ENCODE data around the gene EXOG.

The EXOG gene

DNA sequence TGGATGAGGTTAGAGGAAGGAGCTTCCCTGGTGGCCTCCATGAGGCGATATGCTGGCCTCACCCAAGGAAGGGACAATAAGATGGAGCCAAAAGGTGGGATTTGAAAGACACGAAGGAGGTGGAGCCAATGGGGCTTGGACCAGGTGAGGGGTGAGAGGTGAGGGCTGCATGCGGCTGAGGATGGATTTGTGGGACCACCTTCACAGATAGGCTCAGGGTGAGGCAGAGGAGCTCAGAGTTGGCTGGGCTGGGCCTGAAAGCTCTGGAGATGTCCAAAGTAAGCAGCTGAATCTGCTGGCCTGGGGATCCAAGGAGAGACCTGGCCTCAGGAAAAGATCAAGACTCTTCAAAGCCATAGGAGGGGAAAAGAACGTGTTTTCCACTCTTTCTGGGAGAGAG, 49.8 kb downstream of the EXOG start:
- no peak for DNase-seq (ENCODE audit: low read depth in 2 of 2)

DNA sequence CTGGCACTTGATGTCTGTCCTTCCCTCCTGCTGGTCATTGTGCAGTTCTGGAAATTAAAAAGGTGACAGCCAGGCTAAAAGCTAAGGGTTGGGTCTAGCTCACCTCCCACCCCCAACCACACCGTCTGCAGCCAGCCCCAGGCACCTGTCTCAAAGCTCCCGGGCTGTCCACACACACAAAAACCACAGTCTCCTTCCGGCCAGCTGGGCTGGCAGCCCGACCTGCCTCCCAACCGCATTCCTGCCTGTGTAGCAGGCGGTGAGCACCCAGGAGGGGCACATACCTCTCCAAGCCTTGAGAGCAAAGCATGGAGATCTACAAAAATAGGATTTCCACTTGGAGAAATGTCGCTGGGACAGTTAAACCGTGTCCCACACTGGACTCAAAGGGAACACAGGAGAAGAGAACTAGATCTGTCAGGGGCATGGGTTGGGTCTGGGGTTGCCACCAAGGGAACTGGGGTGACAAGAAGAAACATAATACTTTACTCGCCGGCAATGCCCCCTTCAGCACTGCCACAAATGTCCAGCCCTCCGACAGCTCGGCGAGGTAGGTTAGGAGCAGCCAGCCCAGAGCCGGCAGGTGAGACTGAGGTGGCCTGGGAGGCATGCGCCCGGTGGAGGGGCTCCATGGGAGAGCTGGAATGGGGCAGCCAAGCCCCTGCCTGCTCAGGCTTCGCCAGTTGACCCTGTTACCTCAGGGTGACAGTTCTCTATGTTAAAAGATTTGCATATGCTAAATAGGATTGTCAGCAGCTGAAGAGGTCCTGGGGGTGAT, 52.2 kb downstream of the EXOG start:
- no peak for DNase-seq (ENCODE audit: low read depth in 2 of 2)

DNA sequence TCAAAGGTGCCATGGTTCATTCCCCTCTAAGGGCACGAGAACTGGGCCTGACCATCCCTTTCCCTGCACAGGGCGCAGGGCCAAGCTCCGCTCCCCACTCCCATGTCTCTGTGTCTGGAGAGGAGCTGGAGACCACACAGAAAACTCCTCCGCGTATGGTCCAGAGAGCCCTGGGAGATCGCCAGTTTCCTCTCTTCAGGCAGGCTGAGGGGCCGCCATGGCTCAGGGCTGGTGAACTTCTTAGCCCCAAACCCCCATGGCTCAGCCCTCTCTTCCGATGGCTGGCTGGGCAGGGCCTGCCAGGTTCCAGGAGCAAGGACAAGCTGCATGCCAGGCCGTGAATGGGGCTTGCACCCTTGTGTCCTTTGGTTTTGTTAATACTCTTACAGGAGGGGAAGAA, 52.9 kb downstream of the EXOG start:
- no peak for DNase-seq (ENCODE audit: low read depth in 2 of 2)

- no peak for DNase-seq (ENCODE audit: low read depth in 2 of 2)
Measured at GRCh38 chr3:38549486-38549885, 53.3 kb downstream of the EXOG start.

DNA sequence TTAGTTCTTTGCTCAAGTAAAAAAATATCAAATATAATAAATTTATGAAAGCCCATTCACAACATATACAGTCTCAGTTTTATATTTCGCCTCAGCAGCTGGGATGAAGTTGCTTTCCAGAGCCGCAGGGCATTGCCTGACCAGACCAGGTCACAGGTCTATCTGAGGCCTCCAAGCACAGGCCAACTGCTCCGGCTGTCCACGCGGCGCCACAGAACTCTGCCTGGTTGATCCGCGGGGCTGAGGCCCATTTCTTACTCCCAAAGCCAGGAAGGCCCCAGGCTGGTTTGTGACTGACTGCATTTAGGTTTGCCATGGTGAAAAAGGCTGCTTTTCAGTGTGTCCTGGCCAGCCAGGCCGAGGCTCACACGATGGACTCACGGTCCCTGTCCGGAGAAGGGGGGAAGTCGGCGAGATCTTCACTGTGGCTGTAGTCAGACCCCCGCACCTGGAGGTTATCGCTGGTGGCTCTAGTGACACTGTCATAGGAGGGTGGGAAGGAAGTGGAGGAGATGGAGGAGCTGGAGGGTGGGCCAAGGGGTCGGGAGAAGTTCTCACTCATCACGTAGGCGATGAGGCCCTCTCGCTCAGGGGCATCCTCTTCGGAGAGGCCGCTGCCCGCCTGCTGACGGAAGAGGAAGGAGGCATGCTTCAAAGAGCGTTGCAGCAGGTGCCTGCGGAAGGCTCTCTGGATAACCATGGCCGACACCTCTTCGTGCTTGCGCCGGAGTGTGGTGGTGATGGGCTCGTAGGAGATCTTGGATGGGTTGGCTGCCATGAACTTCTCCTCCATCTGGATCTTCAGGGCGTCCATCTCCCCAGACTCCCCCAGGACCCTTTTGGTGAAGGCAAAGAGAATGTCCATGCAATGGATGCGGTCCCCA, 54.1 kb downstream of the EXOG start:
- DNase-seq (ENCODE audit: low read depth in 2 of 2) = no peak

- no peak for DNase-seq (ENCODE audit: low read depth in 2 of 2)
Measured at GRCh38 chr3:38551026-38551832, 55.1 kb downstream of the EXOG start.

GRCh38 chr3:38552364-38552763, 56.2 kb downstream of the EXOG start:
- DNase-seq (ENCODE audit: low read depth in 2 of 2) = no peak

DNA sequence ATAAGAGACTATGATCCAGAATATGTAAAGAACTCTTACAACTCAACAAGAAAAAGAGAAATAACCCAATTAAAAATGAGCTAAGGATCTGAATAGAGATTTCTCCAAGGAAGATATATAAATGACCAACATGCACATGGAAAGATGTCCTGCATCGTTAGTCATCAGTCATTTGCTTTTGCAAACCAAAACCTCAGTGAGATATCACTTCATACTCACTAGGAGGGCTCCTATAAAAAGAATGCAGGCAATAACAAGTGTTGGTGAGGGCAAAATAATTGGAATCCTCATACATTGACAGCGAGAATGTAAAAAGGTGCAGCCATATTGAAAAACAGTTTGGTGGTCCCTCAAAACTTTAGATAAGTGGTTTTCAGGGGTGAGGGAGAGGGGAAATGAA, 56.9 kb downstream of the EXOG start:
- no peak for DNase-seq (ENCODE audit: low read depth in 2 of 2)

DNA sequence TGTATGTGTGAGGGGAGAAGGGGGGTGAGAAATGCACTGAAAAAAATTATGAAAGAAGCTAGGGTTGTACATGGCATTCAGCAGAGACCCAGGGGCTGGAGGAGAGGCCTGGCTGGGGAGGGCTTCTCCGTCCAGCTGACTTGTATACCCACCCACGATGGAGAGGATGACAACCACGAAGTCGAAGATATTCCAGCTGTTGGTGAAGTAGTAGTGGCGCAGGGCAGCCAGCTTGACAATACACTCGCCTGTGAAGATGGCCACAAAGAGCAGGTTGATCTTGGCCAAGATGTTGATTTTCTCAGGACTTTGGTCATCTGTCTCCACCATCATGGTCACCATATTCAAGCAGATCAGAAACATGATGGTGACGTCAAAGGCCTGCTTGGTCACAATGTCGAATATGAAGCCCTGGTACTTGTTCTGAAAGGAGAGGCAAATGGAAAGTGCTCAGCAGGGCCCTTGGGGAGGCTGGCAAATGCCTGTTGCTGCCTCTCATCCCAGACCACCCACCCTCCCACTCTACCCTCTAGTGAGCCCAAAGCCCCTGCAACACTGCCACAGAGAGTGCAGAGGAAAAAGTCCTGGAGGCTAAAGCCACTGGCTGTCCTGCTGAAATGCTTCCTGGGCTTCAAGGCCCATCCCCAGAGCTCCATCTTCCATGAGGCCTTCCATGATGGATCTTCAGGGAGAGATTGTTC, 58.1 kb downstream of the EXOG start:
- no peak for DNase-seq (ENCODE audit: low read depth in 2 of 2)

GRCh38 chr3:38555149-38555840, 59.2 kb downstream of the EXOG start:
- no peak for DNase-seq (ENCODE audit: low read depth in 2 of 2)

GRCh38 chr3:38555926-38556325, 59.8 kb downstream of the EXOG start:
- DNase-seq (ENCODE audit: low read depth in 2 of 2) = no peak

GRCh38 chr3:38556640-38557358, 60.7 kb downstream of the EXOG start:
- DNase-seq (ENCODE audit: low read depth in 2 of 2) = no peak

DNA sequence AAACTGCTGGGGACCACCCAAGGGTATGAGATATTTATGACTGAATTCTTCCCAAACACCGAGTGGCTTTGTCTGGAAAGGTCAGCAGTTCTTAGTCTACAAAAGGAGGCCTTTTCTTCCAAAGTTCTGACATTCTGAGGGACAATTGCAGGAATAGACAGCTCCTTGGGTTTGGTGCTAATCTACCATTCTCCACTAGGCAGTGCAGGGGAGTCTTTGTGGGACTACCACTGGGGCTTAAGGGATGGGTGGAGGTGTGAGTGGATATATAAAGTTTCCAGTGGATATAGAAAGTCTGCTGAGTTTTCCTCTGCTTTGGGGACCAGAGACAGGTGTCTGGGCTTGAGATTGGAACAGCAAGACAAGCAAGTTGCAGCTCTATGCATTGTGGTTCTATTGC, 62.7 kb downstream of the EXOG start:
- DNase-seq (ENCODE audit: low read depth in 2 of 2) = no peak

DNA sequence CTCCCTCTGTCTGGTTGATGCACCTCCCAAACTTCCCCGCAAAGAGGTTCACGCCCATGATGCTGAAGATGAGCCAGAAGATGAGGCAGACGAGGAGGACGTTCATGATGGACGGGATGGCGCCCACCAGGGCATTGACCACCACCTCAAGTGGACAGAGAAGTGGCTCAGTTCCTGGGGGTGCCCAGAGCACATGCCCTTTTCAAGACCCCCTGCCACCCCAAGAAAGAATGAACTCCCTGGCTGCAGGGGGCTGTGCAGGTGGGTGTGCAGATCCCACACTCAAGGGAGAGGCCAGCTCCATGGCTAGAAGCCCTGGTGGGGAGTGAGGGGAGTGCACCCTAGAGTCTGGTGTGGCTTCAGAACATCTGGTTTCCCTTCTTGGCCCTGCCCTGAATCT, 64.1 kb downstream of the EXOG start:
- DNase-seq (ENCODE audit: low read depth in 2 of 2) = no peak

- no peak for DNase-seq (ENCODE audit: low read depth in 2 of 2)
Measured at GRCh38 chr3:38560996-38561717, 65.0 kb downstream of the EXOG start.

GRCh38 chr3:38561746-38562466, 65.8 kb downstream of the EXOG start:
- no peak for DNase-seq (ENCODE audit: low read depth in 2 of 2)

- no peak for DNase-seq (ENCODE audit: low read depth in 2 of 2)
Measured at GRCh38 chr3:38562467-38562925, 66.4 kb downstream of the EXOG start.

DNA sequence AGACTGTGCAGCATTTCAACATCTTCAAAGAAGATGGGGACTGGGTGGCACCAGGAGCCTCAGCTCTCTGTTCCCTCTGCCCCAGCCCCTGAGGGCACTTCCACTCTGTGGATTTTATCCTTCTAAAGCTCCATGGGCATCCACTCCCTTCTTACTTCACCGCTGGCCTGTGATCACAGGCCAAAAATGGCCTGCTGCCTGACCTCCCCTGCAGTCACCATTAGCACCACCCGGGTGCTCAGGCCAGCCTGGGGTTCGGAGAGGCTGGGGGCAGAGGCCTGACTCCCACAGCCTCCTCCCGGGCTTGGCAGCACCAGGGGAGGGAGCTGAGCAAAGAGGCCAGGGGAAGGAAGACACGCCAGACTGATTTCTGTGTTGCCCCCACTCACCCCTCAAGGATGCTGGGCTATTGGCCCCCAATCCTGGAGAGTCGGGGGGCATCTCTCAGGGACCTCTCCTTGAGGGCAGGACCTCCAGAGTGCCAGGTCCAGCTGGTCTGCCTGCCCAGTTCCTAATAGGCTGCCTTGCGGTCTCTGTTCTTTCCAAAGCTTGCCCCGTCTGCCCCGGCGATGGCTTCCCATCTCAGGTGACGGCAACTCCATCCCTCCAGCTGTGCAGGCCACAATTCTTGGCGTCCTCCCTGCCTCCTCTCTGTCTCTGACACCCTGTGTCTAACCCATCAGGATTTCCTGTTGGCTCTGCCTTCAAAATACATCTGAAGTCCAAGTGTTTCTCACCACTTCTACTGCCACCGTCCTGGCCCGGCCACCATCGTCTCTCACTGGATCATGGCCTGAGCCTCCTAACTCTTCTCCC, 67.1 kb downstream of the EXOG start:
- no peak for DNase-seq (ENCODE audit: low read depth in 2 of 2)

All from fibroblast of skin of left quadriceps (primary cell).